ENCODE results near the gene KRTAP5-1. TPM values are rescaled to one million over a fixed set of nuclear protein-coding genes. Genes with fewer than 3 reads are reported as not detected.
"Not testable (repeated sequence)": the region's sequence is repeated elsewhere in the genome, so short reads cannot be mapped to it uniquely, and the experiment has no call there.

Gene KRTAP5-1
- total RNA-seq, 1 experiment from 2014 or later = not detected

DNA sequence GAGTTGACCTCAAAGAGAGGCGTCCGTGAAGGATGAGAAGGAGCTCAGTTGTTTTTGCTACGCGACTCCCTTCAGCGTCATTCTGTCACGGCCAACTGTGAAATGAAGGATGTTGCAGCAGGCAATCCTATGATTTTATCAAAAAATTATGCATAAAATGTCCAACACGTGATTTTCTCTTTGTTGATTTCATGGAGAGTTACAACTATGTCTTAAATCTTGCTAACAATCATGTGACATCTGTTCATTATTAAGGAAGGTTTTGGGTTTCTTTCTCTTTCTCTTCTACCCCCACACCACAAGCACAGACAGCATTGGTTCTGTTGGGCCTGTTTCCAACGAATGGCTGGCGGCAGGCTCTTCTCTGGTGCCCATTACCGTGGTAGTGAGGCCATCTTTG lies 33.1 kb upstream of the KRTAP5-1 start:
- Histone ChIP-seq H3K36me3 (ENCODE audit: control insufficient read depth, insufficient read depth, low read length) (no peaks in the 10 kb centered on the region), H3K4me1 (no peaks in the 10 kb centered on the region), H3K4me3 (ENCODE audit: low read depth, low read length) (no peak overlapping the region), H3K27me3 (replicated peaks; ENCODE audit: control insufficient read depth, insufficient read depth, low read length) (no peaks in the 10 kb centered on the region), H3K9me3 (no peaks in the 10 kb centered on the region)
- Mint-ChIP-seq H3K27ac (ENCODE audit: unreplicated experiment) (no peak overlapping the region), H3K4me3 (ENCODE audit: unreplicated experiment) (no peak overlapping the region), H3K9me3 (ENCODE audit: unreplicated experiment) (peaks cover 32% of the 10 kb centered on the region), H3K4me1 (ENCODE audit: low read depth, unreplicated experiment) (peaks cover 5% of the 10 kb centered on the region), H3K27me3 (ENCODE audit: insufficient read depth, unreplicated experiment) (peaks cover 18% of the 10 kb centered on the region), H3K36me3 (ENCODE audit: insufficient read depth, unreplicated experiment) (no peaks in the 10 kb centered on the region)
- intact Hi-C loops (cut with micrococcal nuclease; ENCODE audit: unreplicated experiment) = no loop called here
- CTCF ChIA-PET = no interaction called here
- POLR2A ChIA-PET = no interaction called here
- TF ChIP-seq, protein P1, sequence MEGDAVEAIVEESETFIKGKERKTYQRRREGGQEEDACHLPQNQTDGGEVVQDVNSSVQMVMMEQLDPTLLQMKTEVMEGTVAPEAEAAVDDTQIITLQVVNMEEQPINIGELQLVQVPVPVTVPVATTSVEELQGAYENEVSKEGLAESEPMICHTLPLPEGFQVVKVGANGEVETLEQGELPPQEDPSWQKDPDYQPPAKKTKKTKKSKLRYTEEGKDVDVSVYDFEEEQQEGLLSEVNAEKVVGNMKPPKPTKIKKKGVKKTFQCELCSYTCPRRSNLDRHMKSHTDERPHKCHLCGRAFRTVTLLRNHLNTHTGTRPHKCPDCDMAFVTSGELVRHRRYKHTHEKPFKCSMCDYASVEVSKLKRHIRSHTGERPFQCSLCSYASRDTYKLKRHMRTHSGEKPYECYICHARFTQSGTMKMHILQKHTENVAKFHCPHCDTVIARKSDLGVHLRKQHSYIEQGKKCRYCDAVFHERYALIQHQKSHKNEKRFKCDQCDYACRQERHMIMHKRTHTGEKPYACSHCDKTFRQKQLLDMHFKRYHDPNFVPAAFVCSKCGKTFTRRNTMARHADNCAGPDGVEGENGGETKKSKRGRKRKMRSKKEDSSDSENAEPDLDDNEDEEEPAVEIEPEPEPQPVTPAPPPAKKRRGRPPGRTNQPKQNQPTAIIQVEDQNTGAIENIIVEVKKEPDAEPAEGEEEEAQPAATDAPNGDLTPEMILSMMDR (IDR thresholded peaks at IDR 0.05; ENCODE audit: insufficient read depth in 1 of 2, low read depth in 1 of 2, low read length in 1 of 2, severe bottlenecking in 1 of 2, unreplicated experiment in 1 of 2) = no peak
- DNase-seq = no peak
- BruUV-seq (replicated peaks) = no TSS peak

- no peak within 1 kb of the TSS for H3K4me3 Mint-ChIP-seq (ENCODE audit: unreplicated experiment)
- H3K36me3 ChIP-seq (ENCODE audit: control insufficient read depth, insufficient read depth, low read length) = no peaks in the 10 kb centered on the region
- TF ChIP-seq, protein P1 (IDR thresholded peaks at IDR 0.05; ENCODE audit: insufficient read depth in 1 of 2, low read depth in 1 of 2, low read length in 1 of 2, severe bottlenecking in 1 of 2, unreplicated experiment in 1 of 2) = no peak
- H3K4me1 ChIP-seq = no peaks in the 10 kb centered on the region
- ChIA-PET POLR2A (no interaction called here), CTCF (no interaction called here)
- no peaks in the 10 kb centered on the region for H3K4me1 Mint-ChIP-seq (ENCODE audit: low read depth, unreplicated experiment)
- no peak within 1 kb of the TSS for H3K4me3 ChIP-seq (ENCODE audit: low read depth, low read length)
- BruUV-seq (replicated peaks) = no TSS peak
- no peaks in the 10 kb centered on the region for H3K9me3 ChIP-seq
- H3K27me3 Mint-ChIP-seq (ENCODE audit: insufficient read depth, unreplicated experiment) = peaks cover 2% of the 10 kb centered on the region
- H3K27ac Mint-ChIP-seq (ENCODE audit: unreplicated experiment) = no peak within 1 kb of the TSS
- intact Hi-C loops (cut with micrococcal nuclease; ENCODE audit: unreplicated experiment) = no loop called here
- no peak for DNase-seq
- no peaks in the 10 kb centered on the region for H3K36me3 Mint-ChIP-seq (ENCODE audit: insufficient read depth, unreplicated experiment)
- no peaks in the 10 kb centered on the region; the same call in 1 of the 2 replicates for H3K27me3 ChIP-seq (replicated peaks; ENCODE audit: control insufficient read depth, insufficient read depth, low read length)
- H3K9me3 Mint-ChIP-seq (ENCODE audit: unreplicated experiment) = peaks cover 1% of the 10 kb centered on the region
These were observed 23.3 kb upstream of the KRTAP5-1 start, which contains the start of gene KRTAP5-3 for GRCh38 chr11:1608363-1608762. KRTAP5-3 (minus strand) TSS chr11:1608463; CDS start chr11:1608385, 78 bp downstream.

DNA sequence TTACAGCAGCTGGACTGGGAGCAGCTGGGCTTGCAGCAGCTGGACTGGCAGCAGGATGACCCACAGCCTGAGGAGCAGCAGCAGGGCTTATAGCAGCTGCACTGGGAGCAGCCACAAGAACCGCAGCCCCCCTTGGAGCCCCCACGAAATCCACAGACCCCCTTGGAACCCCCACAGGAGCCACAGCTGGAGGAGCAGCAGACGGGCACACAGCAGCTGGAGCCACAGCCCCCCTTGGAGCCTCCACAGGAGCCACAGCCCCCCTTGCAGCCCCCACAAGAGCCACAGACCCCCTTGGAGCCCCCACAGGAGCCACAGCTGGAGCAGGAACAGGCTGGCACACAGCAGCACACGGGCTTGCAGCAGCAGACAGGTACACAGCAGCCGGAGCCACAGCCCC lies 22.8 kb upstream of the KRTAP5-1 start:
- H3K9me3 ChIP-seq; POLR2A ChIA-PET; BruUV-seq (replicated peaks); CTCF ChIA-PET; H3K4me1 ChIP-seq; H3K27me3 ChIP-seq (replicated peaks; ENCODE audit: control insufficient read depth, insufficient read depth, low read length); H3K9me3 Mint-ChIP-seq (ENCODE audit: unreplicated experiment); H3K4me3 Mint-ChIP-seq (ENCODE audit: unreplicated experiment); H3K27me3 Mint-ChIP-seq (ENCODE audit: insufficient read depth, unreplicated experiment); H3K4me1 Mint-ChIP-seq (ENCODE audit: low read depth, unreplicated experiment); H3K4me3 ChIP-seq (ENCODE audit: low read depth, low read length); H3K36me3 Mint-ChIP-seq (ENCODE audit: insufficient read depth, unreplicated experiment); intact Hi-C loops (cut with micrococcal nuclease; ENCODE audit: unreplicated experiment); H3K27ac Mint-ChIP-seq (ENCODE audit: unreplicated experiment); DNase-seq; H3K36me3 ChIP-seq (ENCODE audit: control insufficient read depth, insufficient read depth, low read length): not testable (repeated sequence)

GRCh38 chr11:1607156-1607845 lies 22.2 kb upstream of the KRTAP5-1 start:
- H3K36me3 Mint-ChIP-seq (ENCODE audit: insufficient read depth, unreplicated experiment); H3K27me3 Mint-ChIP-seq (ENCODE audit: insufficient read depth, unreplicated experiment); POLR2A ChIA-PET; H3K27ac Mint-ChIP-seq (ENCODE audit: unreplicated experiment); H3K9me3 Mint-ChIP-seq (ENCODE audit: unreplicated experiment); DNase-seq; intact Hi-C loops (cut with micrococcal nuclease; ENCODE audit: unreplicated experiment); BruUV-seq (replicated peaks); H3K4me1 Mint-ChIP-seq (ENCODE audit: low read depth, unreplicated experiment); H3K9me3 ChIP-seq; H3K4me3 ChIP-seq (ENCODE audit: low read depth, low read length); H3K36me3 ChIP-seq (ENCODE audit: control insufficient read depth, insufficient read depth, low read length); H3K4me3 Mint-ChIP-seq (ENCODE audit: unreplicated experiment); CTCF ChIA-PET; H3K27me3 ChIP-seq (replicated peaks; ENCODE audit: control insufficient read depth, insufficient read depth, low read length); H3K4me1 ChIP-seq: not testable (repeated sequence)

DNA sequence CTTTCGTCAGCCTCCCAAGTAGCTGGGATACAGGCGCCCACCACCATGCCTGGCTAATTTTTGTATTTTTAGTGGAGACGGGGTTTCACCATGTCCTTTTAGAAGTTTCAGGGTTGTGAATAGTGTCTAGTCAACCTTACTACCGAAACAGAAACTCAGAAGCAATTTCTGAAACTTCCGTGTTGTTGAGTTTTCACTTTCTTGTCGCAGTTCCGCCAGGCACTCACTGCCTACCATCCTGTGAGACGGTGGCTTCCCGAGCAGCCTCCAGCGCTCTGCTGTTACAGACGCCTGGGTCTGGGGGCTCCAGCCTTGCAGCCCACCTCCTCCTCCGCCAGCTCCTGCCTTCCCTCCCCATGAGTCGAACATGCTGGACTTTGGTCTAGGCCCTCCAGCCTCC lies 20.8 kb upstream of the KRTAP5-1 start:
- H3K27me3 Mint-ChIP-seq (ENCODE audit: insufficient read depth, unreplicated experiment); DNase-seq; POLR2A ChIA-PET; H3K4me1 Mint-ChIP-seq (ENCODE audit: low read depth, unreplicated experiment); CTCF ChIA-PET; H3K36me3 ChIP-seq (ENCODE audit: control insufficient read depth, insufficient read depth, low read length); H3K4me3 Mint-ChIP-seq (ENCODE audit: unreplicated experiment); H3K27ac Mint-ChIP-seq (ENCODE audit: unreplicated experiment); H3K4me3 ChIP-seq (ENCODE audit: low read depth, low read length); BruUV-seq (replicated peaks); H3K9me3 ChIP-seq; H3K9me3 Mint-ChIP-seq (ENCODE audit: unreplicated experiment); H3K36me3 Mint-ChIP-seq (ENCODE audit: insufficient read depth, unreplicated experiment); H3K4me1 ChIP-seq; H3K27me3 ChIP-seq (replicated peaks; ENCODE audit: control insufficient read depth, insufficient read depth, low read length); intact Hi-C loops (cut with micrococcal nuclease; ENCODE audit: unreplicated experiment): not testable (repeated sequence)

All from Caco-2 (cell line).